HL-60 (cell line): ENCODE data around the gene STAP1.
A peak's percentile ranks its signal among the peaks of the same experiment; 100 is the strongest.

Experiments used
- CTCF ChIP-seq: IDR thresholded peaks from one replicate; pipeline ENCODE4 v1.5.1; 2011; ENCODE audit warnings: low read length, control low read depth, inconsistent platforms; ENCODE audit not compliant: insufficient read depth
- GABPA ChIP-seq: IDR thresholded peaks from 2 replicates; pipeline ENCODE4 v1.6.1; 2012; ENCODE audit warnings: low read depth
- POLR2AphosphoS5 ChIP-seq: IDR thresholded peaks from 2 replicates; pipeline ENCODE4 v1.6.1; 2012; ENCODE audit warnings: low read depth
- REST ChIP-seq: IDR thresholded peaks from 2 replicates; pipeline ENCODE4 v1.6.1; 2012; ENCODE audit warnings: low read depth; ENCODE audit not compliant: insufficient replicate concordance
- SPI1 ChIP-seq: IDR thresholded peaks from 2 replicates; pipeline ENCODE4 v1.6.1; 2012; ENCODE audit warnings: low read depth, mild to moderate bottlenecking, borderline replicate concordance

- TF ChIP-seq CTCF (no peak), GABPA (no peak), REST (no peak), POLR2AphosphoS5 (no peak), SPI1 (peak; percentile 95)
Observed at GRCh38 chr4:67615119-67615518, 56.6 kb downstream of the STAP1 start.
